SK-N-SH (cell line): ENCODE results near the gene FBXL5. TPM values are rescaled to one million over a fixed set of nuclear protein-coding genes. Genes with fewer than 3 reads are reported as not detected.

Source experiments
- CTCF ChIA-PET: fragments of 300-600, 350-600 bp; formaldehyde crosslinking; extraction: SDS; loops from one replicate; lab custom pipeline; 2021; lab: Yijun Ruan, JAX
- POLR2A ChIA-PET: fragments of 350-600 bp; sonication (Branson Sonifier 250); formaldehyde crosslinking; extraction: SDS; loops from one replicate; lab custom pipeline; 2020; ENCODE audit warnings: antibody characterized with exemption, inconsistent platforms; lab: Yijun Ruan, JAX
- DNase-seq: peaks from one replicate; pipeline ENCODE4 v3.0.0; 2012
- H2AFZ ChIP-seq: fragments of 200-600 bp; sonication (generic); 2 replicates; pipeline ENCODE4 v1.8.1; 2016; ENCODE audit warnings: antibody characterized with exemption, mild to moderate bottlenecking, low read depth
- H3F3A ChIP-seq: fragments of 200-600 bp; sonication (generic); replicated peaks from 2 replicates; pipeline ENCODE3; 2016; ENCODE audit warnings: antibody characterized with exemption, mild to moderate bottlenecking; ENCODE audit not compliant: insufficient read depth
- H3K27ac ChIP-seq, 2 experiments: fragments of 200-500 bp in 1 of 2; fragments of 200-600 bp in 1 of 2; sonication (Bioruptor generic) in 1 of 2; sonication (generic), shearing (Covaris generic) in 1 of 2; 2 replicates each; pipeline versions ENCODE4 v1.5.1 to v1.6.1; 2014 to 2016; ENCODE audit warnings: low read depth in 2 of 2, inconsistent platforms in 1 of 2, low read length in 1 of 2, mild to moderate bottlenecking in 1 of 2, mixed read lengths in 1 of 2
- H3K27me3 ChIP-seq: fragments of 200-600 bp; sonication (generic), shearing (Covaris generic); 2 replicates; pipeline ENCODE4 v1.6.1; 2016; ENCODE audit warnings: mixed run types; ENCODE audit not compliant: insufficient read depth
- H3K36me3 ChIP-seq, 2 experiments: fragments of 200-500 bp in 1 of 2; fragments of 200-600 bp in 1 of 2; sonication (Bioruptor generic) in 1 of 2; sonication (generic) in 1 of 2; replicated peaks in 1 of 2; 2 replicates each; pipeline versions ENCODE3 to v1.5.1; 2014 to 2016; ENCODE audit warnings: low read length in 1 of 2, mild to moderate bottlenecking in 1 of 2; ENCODE audit not compliant: insufficient read depth in 2 of 2, control insufficient read depth in 1 of 2
- H3K4me1 ChIP-seq, 2 experiments: fragments of 200-500 bp in 1 of 2; fragments of 200-600 bp in 1 of 2; sonication (Bioruptor generic) in 1 of 2; sonication (generic), shearing (Covaris generic) in 1 of 2; 2 replicates each; pipeline versions ENCODE4 v1.5.1 to v1.6.1; 2014 to 2016; ENCODE audit warnings: low read depth in 1 of 2, low read length in 1 of 2, mixed run types in 1 of 2; ENCODE audit not compliant: insufficient read depth in 2 of 2, control insufficient read depth in 1 of 2
- H3K4me2 ChIP-seq: fragments of 200-600 bp; sonication (generic), shearing (Covaris generic); 2 replicates; pipeline ENCODE4 v1.6.1; 2017; ENCODE audit warnings: mixed run types
- H3K4me3 ChIP-seq, 2 experiments: fragments of 200-500 bp in 1 of 2; fragments of 200-600 bp in 1 of 2; sonication (Bioruptor generic) in 1 of 2; sonication (generic), shearing (Covaris generic) in 1 of 2; 2 replicates each; pipeline versions ENCODE4 v1.5.1 to v1.8.1; 2014 to 2016; ENCODE audit warnings: low read depth in 2 of 2, inconsistent platforms in 1 of 2, low read length in 1 of 2, mild to moderate bottlenecking in 1 of 2, mixed read lengths in 1 of 2, moderate library complexity in 1 of 2
- H3K79me2 ChIP-seq: fragments of 200-600 bp; sonication (generic); 2 replicates; pipeline ENCODE4 v1.8.1; 2017; ENCODE audit warnings: mild to moderate bottlenecking; ENCODE audit not compliant: insufficient read depth
- H3K9ac ChIP-seq: fragments of 200-600 bp; sonication (generic); 2 replicates; pipeline ENCODE4 v1.6.1; 2017; ENCODE audit warnings: mixed run types
- H3K9me2 ChIP-seq: fragments of 200-600 bp; sonication (generic); 2 replicates; pipeline ENCODE4 v1.6.1; 2017; ENCODE audit warnings: mixed run types
- H3K9me3 ChIP-seq: fragments of 200-600 bp; sonication (generic); 2 replicates; pipeline ENCODE4 v1.6.1; 2017; ENCODE audit warnings: mixed run types, mild to moderate bottlenecking, moderate library complexity
- H4K20me1 ChIP-seq: fragments of 200-600 bp; sonication (generic); 2 replicates; pipeline ENCODE4 v1.6.1; 2017; ENCODE audit warnings: mild to moderate bottlenecking, mixed run types; ENCODE audit not compliant: insufficient read depth
- ELF1 ChIP-seq: IDR thresholded peaks from 2 replicates; pipeline ENCODE4 v1.4.0; 2012
- FOXJ3 ChIP-seq: sonication (generic); formaldehyde crosslinking; IDR thresholded peaks from 2 replicates; pipeline ENCODE4 v1.5.1; 2020; ENCODE audit warnings: mild to moderate bottlenecking, missing genetic modification reagents
- GATA2 ChIP-seq: sonication (generic); formaldehyde crosslinking; IDR thresholded peaks from 2 replicates; pipeline ENCODE4 v1.5.0; 2020; ENCODE audit warnings: mild to moderate bottlenecking, missing genetic modification reagents
- POLR2AphosphoS5 ChIP-seq: IDR thresholded peaks from 2 replicates; pipeline ENCODE4 v1.6.1; 2012; ENCODE audit warnings: low read depth, low read length
- REST ChIP-seq: IDR thresholded peaks from 2 replicates; pipeline ENCODE4 v1.6.1; 2012; ENCODE audit warnings: mild to moderate bottlenecking, low read depth, low read length, moderate library complexity
- RFX5 ChIP-seq: IDR thresholded peaks from 2 replicates; pipeline ENCODE4 v1.6.1; 2012; ENCODE audit warnings: mild to moderate bottlenecking, improper control_type of control experiment, low read length
- SIN3A ChIP-seq: IDR thresholded peaks from 2 replicates; pipeline ENCODE4 v1.6.1; 2012; ENCODE audit warnings: low read depth, mild to moderate bottlenecking, low read length, moderate library complexity, borderline replicate concordance
- SMC3 ChIP-seq: IDR thresholded peaks from 2 replicates; pipeline ENCODE4 v1.6.1; 2012; ENCODE audit warnings: low read depth, low read length, improper control_type of control experiment
- TAF1 ChIP-seq: IDR thresholded peaks from 2 replicates; pipeline ENCODE4 v1.6.1; 2012; ENCODE audit warnings: low read depth, mild to moderate bottlenecking, low read length, moderate library complexity, borderline replicate concordance
- USF1 ChIP-seq: IDR thresholded peaks from 2 replicates; pipeline ENCODE4 v1.4.0; 2012; ENCODE audit warnings: low read depth, borderline replicate concordance
- YY1 ChIP-seq: IDR thresholded peaks from 2 replicates; pipeline ENCODE4 v1.4.0; 2012; ENCODE audit warnings: low read depth, mild to moderate bottlenecking
- ZBTB33 ChIP-seq: IDR thresholded peaks from 2 replicates; pipeline ENCODE4 v1.4.0; 2012; ENCODE audit warnings: low read depth, borderline replicate concordance
- WGBS: methylation state at CpG from one replicate; pipeline ENCODE4 v1.1.6; 2017; ENCODE audit warnings: low lambda C conversion rate; 5-methylcytosine and 5-hydroxymethylcytosine counted together
- polyA plus RNA-seq, 3 experiments: library from polyadenylated mRNA; depleted of rRNA; stranded (reverse); fragments of >200 nt; gene quantifications; 2 replicates each; pipeline ENCODE4 v1.2.3, GENCODE V29; 2012

Gene FBXL5
- polyA plus RNA-seq, 1 of the 3 experiments (the other 2 are of a cell fraction) = 13.5 TPM

- TF ChIP-seq SMC3 = no peak
- no peak for TF ChIP-seq REST
- no peak for TF ChIP-seq POLR2AphosphoS5
- no peak for TF ChIP-seq RFX5
- TF ChIP-seq USF1 = no peak
- TF ChIP-seq, all 33 proteins: peak for 0
- Histone ChIP-seq H3K4me3 (no peak overlapping the region), H2AFZ (no peak overlapping the region; the same call in 1 of the 2 replicates), H3K79me2 (peaks cover 24% of the 10 kb centered on the region), H3K4me1 (peaks cover 4 to 13% of the 10 kb centered on the region in 2 experiments; a peak in 3 of 4 replicates), H3K9me2 (no peaks in the 10 kb centered on the region), H3K36me3 (peaks cover 6 to 7% of the 10 kb centered on the region in 2 experiments), H3K27ac (peak overlapping the region; percentile 28 to 30; a peak in 3 of 4 replicates), H4K20me1 (no peaks in the 10 kb centered on the region; the same call in 1 of the 2 replicates), H3K9ac (no peak overlapping the region), H3F3A (peaks cover 32% of the 10 kb centered on the region), H3K9me3 (no peaks in the 10 kb centered on the region), H3K27me3 (no peaks in the 10 kb centered on the region), H3K4me2 (no peak overlapping the region)
- DNase-seq = no peak
- ChIA-PET CTCF (interaction anchor here (0.7 to 1.2 kb wide), 2 partner anchors 182 to 200 kb away, joined by 3 read pairs; no protein-coding TSS in a partner anchor), POLR2A (no interaction called here)
Measured at GRCh38 chr4:15657366-15657765, 2.2 kb upstream of the FBXL5 start.

GRCh38 chr4:15656038-15656470 lies 897 bp upstream of the FBXL5 start:
- ChIA-PET CTCF (interaction anchor here (1.0 kb wide), 3 partner anchors 25 to 198 kb away, joined by 3 to 4 read pairs (median 3); partner anchors contain the start of gene FAM200B), POLR2A (interaction anchor here (2.8 to 3.2 kb wide), 2 partner anchors 25 to 177 kb away, joined by 15 to 20 read pairs; partner anchors contain the start of gene FAM200B)
- Histone ChIP-seq H3K9me2 (no peaks in the 10 kb centered on the region), H3K4me3 (no peak overlapping the region; a peak in 1 of 4 replicates), H2AFZ (peak overlapping the region; percentile 91), H3K4me2 (peak overlapping the region; percentile 79), H3K9ac (no peak overlapping the region; the same call in 1 of the 2 replicates), H3K9me3 (no peaks in the 10 kb centered on the region), H3K27ac (peak overlapping the region; percentile 91 to 96; a peak in 3 of 4 replicates), H3F3A (peaks cover 32% of the 10 kb centered on the region), H3K4me1 (peaks cover 12 to 13% of the 10 kb centered on the region in 2 experiments; a peak in 3 of 4 replicates), H3K27me3 (no peaks in the 10 kb centered on the region), H3K79me2 (peaks cover 37% of the 10 kb centered on the region), H3K36me3 (peaks cover 4 to 7% of the 10 kb centered on the region in 2 experiments), H4K20me1 (peaks cover 4% of the 10 kb centered on the region; the same call in 1 of the 2 replicates)
- TF ChIP-seq ZBTB33 = no peak
- TF ChIP-seq TAF1 = 0 out of 2 replicates have a peak, but pooled peaks have one; percentile 2
- no peak for TF ChIP-seq ELF1
- no peak for TF ChIP-seq GATA2
- TF ChIP-seq SIN3A = no peak
- TF ChIP-seq USF1 = no peak
- TF ChIP-seq YY1 = no peak
- TF ChIP-seq FOXJ3 = no peak
- WGBS = 96% methylated on average over 12 of the region's 12 CpGs
- no peak for DNase-seq
